SK-MEL-5 (cell line): ENCODE results near the gene RAPGEF4. TPM values are rescaled to one million over a fixed set of nuclear protein-coding genes. Genes with fewer than 3 reads are reported as not detected.
A peak's percentile ranks its signal among the peaks of the same experiment; 100 is the strongest.

Experiments
- DNase-seq: peaks from one replicate; pipeline ENCODE4 v3.0.0-alpha.2; 2016; ENCODE audit warnings: low read depth, low spot score
- in situ Hi-C: cut with HindIII; loops from 2 replicates; pipeline ENCODE4 v1.10.0; 2016; ENCODE audit warnings: low sequenced_read_pairs, high pct_unique_total_duplicates, low pct_unique_long_range_greater_than_20kb
- total RNA-seq: library from RNA; depleted of rRNA; stranded (reverse); fragments of >200 nt; shearing (Covaris generic); gene quantifications from 2 replicates; pipeline ENCODE4 v1.2.3, GENCODE V29; 2014

RAPGEF4 gene
- total RNA-seq, 1 experiment from 2014 or later = 4.5 TPM

- in situ Hi-C loops = no loop called here
- DNase-seq = no peak
Observed at GRCh38 chr2:173064151-173064805, 328.6 kb downstream of the RAPGEF4 start.

- no peak for DNase-seq
- in situ Hi-C loops = no loop called here
Observed at GRCh38 chr2:173066887-173067676, 331.4 kb downstream of the RAPGEF4 start.

- in situ Hi-C loops = no loop called here
- DNase-seq = no peak
Observed at GRCh38 chr2:173075056-173075780, 339.6 kb downstream of the RAPGEF4 start.

- in situ Hi-C loops = no loop called here
- DNase-seq = peak; percentile 55
Observed at GRCh38 chr2:173075781-173076580, 340.3 kb downstream of the RAPGEF4 start, which contains the start of gene MAP3K20. TSS of gene MAP3K20 (plus strand) at chr2:173075846. CDS start at chr2:173091032, 15,186 bp downstream.

GRCh38 chr2:173076581-173077345, 341.1 kb downstream of the RAPGEF4 start:
- peak; percentile 12 for DNase-seq
- in situ Hi-C loops = no loop called here

- in situ Hi-C loops = no loop called here
- DNase-seq = no peak
Observed at GRCh38 chr2:173077506-173078177, 342.0 kb downstream of the RAPGEF4 start.

- in situ Hi-C loops = no loop called here
- DNase-seq = no peak
Observed at GRCh38 chr2:173079141-173079540, 343.5 kb downstream of the RAPGEF4 start.

- DNase-seq = no peak
- in situ Hi-C loops = no loop called here
Observed at GRCh38 chr2:173079973-173080860, 344.6 kb downstream of the RAPGEF4 start.

GRCh38 chr2:173086518-173087213, 351.0 kb downstream of the RAPGEF4 start:
- DNase-seq = no peak
- in situ Hi-C loops = no loop called here

- DNase-seq = no peak
- in situ Hi-C loops = no loop called here
Observed at GRCh38 chr2:173087214-173087581, 351.6 kb downstream of the RAPGEF4 start.

- DNase-seq = no peak
- in situ Hi-C loops = no loop called here
Observed at GRCh38 chr2:173087793-173088496, 352.3 kb downstream of the RAPGEF4 start.

GRCh38 chr2:173090276-173090877, 354.7 kb downstream of the RAPGEF4 start:
- in situ Hi-C loops = no loop called here
- no peak for DNase-seq

GRCh38 chr2:173090973-173091660, 355.5 kb downstream of the RAPGEF4 start:
- in situ Hi-C loops = no loop called here
- DNase-seq = peak; percentile 35

- no peak for DNase-seq
- in situ Hi-C loops = no loop called here
Observed at GRCh38 chr2:173091910-173092309, 356.3 kb downstream of the RAPGEF4 start.
